HG03045 (cell line): ENCODE measurements around the gene IDH3A.
"Not testable (repeated sequence)": the region's sequence is repeated elsewhere in the genome, so short reads cannot be mapped to it uniquely, and the experiment has no call there.

ENCODE experiments used
- ATAC-seq: cut with Tn5 transposase; IDR thresholded peaks from one replicate; pipeline ENCODE4 v1.9.1; 2021; ENCODE audit warnings: mild to moderate bottlenecking, moderate library complexity; ENCODE audit not compliant: unreplicated experiment

Gene IDH3A

DNA sequence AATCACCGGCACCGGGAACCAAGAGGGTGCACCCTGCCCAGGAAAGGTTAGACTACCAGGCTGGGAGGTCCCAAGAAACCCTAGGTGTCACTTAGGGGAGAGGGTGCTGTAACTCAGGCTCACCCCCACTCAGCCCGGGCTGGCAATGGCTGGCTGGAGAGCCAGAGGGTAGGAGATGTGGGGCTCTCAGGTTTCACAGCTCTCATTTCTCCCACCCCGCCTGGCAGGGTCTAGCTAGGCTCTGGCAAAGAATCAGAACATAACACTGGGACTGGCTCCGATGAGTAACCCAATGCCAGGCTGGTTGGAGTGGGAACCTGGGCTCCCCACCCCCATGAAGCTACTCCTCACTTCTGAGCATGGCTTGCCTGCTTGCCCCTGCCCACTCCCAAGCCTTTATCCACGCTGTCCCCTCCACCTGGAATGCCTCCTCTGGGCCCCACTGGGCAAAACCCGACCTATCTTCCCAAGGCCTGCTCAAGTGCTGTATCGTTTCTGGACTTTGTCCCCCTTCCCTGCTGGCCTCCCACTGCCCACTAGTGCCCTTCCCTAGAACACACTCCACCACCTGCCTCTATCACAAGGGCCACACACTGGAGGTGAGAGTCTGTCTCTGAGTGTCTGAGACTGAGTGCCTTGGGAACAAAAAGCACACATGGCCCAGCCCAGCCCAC lies 19.9 kb upstream of the IDH3A start:
- ATAC-seq, result no peak

DNA sequence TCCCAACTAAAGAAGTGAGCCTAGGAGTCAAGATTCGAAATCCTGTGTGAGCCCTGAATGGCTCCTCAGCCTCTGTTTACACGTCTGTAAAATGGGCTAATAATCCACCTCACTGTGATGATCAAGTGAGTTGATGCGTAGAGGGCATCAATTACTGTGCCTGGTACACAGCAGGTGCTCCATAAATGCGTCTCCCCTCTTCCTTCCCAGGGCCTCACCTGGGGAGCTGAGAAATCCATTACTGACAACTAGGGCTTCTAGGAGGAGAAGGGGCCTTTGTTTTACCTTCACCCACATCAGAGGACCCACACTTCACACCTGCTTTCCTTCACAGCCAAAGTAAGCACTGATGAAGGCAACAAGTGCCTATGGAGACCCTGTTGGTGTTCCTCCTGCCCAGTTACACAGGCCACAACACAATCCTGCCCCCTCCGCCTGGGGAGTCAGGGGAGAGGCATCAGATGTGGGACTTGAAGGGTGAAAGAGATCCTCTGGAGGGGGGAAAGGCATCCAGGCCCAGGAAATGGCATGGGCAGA lies 19.3 kb upstream of the IDH3A start:
- ATAC-seq, result no peak

DNA sequence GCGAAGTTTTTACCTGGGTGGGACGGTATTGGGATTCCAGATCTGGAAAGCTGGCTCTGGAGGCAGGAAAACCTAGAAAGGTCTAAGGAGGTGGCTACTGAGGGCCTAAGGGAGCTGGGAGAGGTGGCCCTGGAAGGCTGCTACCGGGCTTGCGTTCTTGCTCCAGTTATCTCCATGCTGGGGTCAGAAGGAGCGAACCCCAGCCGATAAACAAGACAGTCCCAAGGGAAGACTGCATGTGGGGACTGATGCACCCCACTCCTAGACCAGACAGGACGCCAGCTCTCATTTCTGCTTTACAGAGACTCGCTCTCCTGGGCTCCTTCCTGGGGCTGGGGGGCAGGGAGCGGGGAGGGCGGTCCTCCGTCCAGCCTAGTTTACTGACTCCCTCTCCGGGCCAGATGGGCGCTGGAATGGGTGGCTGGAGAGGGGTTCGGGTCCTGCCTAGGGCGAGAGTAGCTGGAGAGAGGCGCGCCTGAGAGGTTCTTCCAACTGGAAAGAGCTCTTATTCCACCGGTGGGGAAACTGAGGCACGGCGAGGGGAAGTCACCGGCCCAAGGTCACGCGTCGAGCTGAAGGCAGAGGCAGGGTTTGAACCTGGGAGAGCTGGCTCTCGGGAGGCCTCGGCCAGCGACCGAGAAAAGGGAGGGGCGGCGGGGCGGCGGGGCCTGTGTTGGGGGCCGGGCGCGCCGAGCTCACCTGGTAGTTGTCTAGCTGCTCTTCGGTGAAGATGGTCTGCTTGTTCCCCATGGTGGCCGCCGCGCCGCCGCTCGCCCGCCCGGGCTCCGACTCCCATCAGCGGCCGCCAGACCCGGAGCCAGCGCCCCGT lies 18.5 kb upstream of the IDH3A start:
- peak; percentile 26 for ATAC-seq

DNA sequence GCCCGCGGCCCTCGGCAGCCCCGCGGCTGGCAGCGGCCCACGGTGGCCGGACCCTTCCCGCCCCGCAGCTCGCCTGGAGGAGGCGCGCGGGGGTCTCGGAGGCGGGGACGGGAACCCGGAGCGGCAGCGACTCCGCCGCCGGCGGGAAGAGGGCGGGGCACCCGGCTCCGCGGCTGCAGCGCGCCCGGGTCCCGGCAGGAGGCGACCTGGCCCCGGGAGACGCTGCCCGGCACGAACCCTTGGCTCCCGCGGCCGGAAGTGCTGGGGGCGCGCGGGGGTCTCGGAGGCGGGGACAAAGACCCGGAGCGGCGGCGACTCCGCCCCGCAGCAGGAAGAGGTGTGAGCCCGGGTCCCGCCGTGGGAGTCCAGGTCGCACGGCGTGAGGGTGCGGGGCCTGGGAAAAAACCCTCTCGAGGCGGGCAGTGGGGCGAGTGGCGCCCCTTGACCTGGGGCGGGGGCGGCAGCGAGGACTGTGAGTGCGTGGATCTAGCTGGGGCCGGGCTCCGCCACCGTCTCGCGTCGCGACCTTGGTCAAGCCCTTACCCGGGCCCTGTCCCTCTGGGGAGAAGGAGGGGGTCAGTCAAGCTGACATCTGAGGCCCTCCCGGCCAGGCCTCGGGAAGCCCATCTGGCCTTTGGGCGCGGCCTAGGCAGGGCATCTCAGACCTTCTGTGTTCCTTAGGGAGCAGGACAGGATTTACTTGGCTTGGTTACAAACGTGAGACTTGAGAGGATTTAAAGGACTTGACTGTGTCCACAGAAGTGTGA lies 17.7 kb upstream of the IDH3A start, which contains the start of gene CIB2:
Gene CIB2 (minus strand): TSS at position 151 of the 767 bp plus-strand sequence. CDS start 230 bp downstream, outside the sequence.
- peak; percentile 84 for ATAC-seq

DNA sequence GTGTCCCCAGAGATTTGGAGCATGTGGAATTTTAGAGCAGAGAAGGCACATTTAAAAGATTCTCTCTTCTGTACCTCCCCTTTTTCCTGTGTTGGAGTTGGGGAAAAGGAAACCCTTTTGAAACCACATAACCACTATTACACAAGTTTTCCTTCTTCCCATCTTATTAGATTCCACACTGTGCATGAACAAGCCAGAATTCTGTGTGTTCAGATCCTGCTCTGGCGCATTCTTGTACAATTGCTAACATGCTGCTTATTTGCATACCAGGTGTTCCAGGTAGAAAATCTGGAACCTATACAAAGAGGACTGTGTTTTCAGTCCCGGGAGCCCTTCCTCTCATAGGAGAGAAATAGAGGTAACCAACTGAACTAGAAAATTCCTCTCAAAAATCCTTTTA lies 15.4 kb upstream of the IDH3A start:
- no peak for ATAC-seq

DNA sequence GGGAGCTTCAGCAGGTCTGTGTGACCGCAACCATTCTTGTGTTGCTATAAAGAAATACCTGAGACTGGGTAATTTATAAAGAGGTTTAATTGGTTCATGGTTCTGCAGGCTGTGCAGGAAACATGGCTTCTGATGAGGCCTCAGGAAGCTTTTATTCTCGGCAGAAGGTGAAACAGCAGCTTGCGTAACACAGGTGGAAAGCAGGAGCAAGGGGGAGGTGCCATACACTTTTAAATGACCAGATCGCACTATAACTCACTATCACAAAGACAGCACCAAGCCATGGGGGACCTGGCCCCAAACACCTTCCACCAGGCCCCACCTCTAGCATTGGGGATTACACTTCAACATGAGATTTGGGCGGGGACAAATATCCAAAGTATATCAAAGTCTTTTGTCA lies 9.6 kb upstream of the IDH3A start:
- ATAC-seq, result no peak

DNA sequence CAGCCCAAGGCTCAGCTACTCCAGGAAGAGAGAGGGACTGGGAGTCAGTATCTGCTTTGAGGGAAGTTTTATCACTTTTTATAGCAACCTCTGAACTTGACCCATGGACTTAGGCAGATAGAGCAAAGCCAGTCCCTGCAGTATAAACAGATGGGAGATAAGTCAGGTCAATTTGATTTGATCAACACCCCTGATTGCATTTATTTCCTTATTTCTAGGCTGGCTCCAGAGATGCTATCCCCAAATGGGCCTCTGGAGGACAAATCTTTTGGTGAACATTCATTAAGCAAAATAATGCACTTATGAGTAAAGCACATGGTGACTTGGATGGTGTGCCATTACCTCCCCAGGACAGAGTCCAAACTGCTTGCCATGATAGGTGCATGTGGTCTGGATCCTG lies 8.9 kb upstream of the IDH3A start:
- ATAC-seq, result no peak

DNA sequence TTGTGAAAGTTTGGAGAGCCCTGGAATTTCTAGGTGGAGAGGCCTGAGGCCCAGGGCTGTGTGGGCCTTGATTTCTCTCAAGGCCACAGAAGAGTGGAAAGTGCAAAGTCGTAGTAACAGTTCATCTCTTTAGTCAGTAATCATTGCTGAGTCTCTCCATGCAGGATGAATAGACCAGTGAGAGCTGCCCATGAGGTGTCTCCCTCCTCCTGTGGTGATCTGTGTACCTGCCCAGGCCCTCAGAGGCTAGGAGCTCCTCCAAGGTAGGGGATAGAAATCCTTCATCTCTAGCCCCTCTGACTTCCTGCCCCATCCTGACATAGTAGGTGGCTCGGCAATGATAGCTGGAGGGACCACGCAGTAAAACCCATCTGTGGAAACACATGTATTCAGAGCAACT lies 6.8 kb upstream of the IDH3A start:
- ATAC-seq, result no peak

DNA sequence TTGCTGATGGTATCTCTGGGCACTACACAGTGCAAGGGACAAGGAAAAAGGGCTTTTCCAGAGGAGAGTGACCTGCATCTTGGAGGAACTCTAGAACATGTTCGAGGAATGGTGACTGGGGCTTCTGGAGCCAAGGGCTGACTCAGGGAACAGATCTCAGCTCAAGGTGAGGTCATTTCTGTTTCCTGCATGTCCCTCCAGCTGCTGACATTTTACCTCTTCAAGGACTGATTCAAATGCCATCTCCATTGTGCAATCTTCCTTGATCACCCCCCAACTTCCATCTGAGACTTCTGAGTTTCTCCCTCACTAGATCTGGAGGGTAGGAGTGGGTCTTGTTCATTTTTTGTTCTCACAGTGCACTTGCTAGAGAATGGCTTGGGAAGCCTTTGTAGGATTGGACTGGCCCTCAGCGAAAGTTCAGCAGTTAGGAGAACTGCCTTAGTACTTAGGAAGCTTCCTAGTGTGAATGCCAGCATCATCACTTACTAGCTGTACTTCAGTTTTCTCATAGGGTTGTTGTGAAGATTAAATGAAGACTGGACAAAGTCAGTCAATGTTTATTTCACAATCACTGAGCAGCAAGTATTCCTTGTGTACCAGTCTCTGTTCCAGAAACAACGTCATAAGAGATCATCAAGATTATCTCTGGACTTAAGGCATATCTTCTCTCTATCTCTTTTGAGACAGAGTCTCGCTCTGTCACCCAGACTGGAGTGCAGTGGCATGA lies 2.6 kb upstream of the IDH3A start:
- no peak for ATAC-seq

DNA sequence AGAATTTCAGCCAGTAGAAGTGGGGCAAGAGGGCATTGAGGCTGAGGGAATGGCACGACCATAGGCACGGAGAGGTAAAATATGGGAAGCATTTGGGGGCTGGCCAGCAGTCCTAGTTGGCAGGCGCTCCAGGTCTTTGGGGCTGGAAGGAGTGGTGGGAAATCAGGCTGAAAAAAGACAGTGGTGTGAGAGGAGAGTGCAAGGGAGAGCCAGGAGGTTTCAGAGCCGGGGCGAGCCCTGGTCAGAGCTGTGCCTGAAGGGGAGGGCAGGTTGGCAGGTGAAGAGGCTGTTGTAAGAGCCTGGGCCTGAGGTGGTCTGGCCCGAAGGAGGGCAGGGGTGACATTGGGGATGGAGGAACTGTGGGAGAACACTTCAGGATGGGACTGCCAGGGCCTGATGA lies 1.6 kb upstream of the IDH3A start:
- ATAC-seq, result no peak

DNA sequence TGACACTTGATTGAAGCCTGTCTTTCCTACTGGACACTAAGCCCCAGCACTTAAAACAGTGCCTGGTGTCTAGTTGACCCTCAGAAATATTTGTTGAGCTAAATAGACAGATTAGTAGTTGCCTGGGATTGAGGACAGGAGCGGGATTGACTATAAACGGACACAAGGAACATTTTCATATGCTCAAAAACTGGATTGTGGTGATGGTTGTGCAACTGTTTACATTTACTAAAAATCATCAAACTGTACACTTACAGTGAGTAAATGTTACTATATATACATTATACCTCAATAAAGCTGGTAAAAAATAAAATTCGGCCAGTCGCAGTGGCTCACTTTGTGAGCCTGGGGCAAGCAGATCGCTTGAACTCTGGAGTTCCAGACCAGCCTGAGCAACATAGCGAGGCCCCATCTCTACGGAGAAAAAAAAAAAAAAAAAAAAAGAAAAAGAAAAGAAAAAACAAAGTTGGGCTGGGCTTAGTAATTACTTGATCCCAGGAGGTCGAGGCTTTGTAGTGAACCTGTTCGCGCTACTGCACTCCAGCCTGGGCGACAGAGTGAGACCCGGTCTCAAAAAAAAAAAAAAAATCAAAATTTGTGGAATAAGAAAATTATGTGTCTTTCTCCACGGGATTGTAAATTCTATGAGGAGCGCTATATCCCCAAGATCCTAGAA lies 632 bp upstream of the IDH3A start:
- ATAC-seq, result peak; percentile 2

DNA sequence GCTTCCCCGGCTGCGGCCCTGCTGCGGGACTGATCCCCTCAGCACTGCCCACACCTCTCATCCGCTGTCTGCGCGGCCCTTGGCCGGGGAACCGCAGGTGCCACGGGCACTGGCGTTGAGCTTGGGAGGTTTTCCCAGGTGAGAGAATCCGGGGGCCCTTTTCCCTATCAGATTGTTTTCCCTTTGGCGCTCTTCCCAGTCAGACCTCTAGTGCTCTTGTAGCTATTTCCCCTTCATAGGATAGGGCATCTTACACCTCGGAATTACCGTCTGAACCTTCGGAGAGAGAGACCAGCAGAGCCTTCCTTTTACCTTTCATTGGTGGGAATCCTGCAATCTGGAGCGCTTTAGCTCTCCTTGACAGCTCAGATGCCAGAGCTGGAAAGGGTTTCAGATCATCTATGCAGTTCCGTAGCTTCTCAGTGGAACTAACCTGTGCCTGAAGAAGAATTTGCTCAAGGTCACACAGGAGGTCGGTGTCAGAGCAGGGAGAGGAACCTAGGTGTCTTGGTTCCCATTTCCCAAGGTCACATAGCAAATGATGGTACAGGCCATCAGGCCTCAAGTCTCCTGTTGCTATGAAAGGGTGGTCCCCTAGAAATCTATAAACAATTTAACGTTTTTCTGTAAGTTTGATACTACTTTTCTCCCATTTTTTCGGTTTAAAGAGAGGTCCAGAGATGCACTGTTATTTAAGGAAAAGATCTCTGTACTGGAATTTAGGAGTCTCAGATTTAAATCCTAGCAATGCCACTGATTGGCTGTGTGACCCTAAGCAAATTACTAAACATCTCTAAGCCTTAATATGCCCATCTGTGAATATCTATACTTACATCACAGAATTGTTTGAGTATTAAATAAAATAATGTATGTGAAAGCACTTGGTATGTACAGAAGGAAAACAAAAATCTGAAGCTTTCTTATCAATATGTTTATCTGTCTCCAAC lies 916 bp downstream of the IDH3A start:
- no peak for ATAC-seq

DNA sequence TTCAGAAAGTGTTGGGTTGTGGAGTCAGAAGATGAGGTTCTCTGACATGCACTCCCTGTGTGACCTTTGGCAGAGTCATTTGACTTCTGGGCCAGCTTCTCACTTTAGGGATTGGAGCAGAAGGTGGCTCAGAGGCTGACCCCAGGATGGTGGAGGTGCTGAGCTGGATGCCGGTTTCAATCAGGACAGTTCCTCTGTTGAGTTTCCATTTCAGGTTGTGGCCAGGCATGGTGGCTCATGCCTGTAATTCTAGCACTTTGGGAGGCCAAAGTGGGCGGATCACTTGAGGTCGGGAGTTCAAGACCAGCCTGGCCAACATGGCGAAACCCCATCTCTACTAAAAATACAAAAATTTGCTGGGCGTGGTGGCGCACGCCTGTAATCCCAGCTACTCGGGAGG lies 1.9 kb downstream of the IDH3A start:
- not testable (repeated sequence) for ATAC-seq

DNA sequence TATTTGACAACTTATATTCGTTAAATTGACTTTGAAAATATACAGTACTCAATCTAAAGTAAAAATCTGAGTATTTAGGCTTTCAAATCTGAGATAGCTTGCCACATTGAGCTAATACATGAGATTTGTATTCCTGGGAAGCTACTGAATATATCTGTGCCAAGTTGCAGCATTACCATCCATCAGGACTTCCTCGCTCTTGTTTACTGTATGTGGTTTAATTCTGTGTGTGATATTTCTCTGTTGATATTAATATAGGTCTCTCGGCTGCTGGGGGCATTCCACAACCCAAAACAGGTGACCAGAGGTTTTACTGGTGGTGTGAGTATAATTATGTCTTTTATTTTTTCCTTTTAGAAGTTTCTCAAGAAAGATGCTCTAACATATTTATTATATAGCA lies 5.8 kb downstream of the IDH3A start:
- ATAC-seq, result no peak

DNA sequence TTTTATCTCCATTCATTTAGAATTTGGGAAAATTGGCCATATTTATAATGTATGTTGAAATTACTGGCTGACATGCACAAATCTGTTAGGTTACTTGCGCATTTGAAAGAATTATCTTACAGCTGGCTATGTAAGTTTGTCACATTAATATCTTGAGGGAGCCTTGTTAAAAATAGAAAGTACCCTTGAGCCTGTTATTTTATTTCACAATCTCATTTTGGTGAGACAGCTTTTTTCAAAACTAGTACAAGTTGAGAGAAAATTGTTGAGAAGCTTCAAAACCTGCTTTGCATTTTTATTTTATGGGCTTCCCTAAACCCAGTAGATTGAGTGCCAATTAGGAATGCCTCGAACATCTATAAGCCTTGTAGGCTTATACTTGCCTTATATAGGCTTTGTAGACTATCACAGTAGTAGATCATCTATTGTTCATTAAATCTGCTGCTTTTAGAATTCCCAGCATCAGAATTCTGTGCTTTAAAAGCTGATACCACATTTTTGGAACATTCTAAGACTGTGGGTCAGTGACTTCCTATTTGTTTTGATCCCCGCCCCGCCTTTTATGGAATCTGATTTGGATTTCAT lies 6.3 kb downstream of the IDH3A start:
- no peak for ATAC-seq

DNA sequence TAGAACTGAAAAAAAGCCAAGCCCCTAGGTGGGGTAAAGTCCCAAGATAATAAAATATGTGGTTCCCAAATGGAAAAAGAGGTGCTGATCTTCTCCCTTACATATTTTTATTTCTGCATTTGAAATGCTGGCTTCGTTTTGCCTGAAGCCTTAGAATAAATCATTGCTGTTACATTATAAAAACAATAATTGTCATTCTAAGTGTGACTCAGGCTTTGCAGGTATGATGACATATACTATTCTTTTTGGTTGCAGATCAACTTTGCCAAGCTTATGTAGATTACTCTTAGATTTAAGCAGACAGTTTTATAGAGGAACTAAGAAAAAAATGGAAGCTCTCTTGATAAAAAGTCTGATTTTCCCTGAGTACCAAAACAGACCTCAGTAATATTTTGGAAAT lies 7.5 kb downstream of the IDH3A start:
- ATAC-seq, result no peak

DNA sequence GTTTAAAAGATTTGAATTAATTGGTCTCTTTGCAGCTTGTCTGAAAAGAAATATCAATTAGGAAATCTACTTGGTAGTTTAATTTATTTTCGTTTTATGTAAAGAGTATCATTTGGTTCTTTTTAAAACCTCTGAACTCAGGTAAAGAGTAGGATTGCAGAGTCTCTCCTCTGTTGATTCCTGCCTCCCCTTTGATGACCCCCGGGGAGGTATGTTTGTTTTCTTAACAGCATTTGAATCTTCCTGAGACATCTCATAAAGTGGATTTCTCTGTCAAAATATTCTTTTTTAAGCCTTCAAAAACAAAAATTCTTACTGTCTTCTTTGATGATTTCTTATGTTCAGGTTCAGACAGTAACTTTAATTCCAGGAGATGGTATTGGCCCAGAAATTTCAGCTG lies 8.0 kb downstream of the IDH3A start:
- no peak for ATAC-seq

DNA sequence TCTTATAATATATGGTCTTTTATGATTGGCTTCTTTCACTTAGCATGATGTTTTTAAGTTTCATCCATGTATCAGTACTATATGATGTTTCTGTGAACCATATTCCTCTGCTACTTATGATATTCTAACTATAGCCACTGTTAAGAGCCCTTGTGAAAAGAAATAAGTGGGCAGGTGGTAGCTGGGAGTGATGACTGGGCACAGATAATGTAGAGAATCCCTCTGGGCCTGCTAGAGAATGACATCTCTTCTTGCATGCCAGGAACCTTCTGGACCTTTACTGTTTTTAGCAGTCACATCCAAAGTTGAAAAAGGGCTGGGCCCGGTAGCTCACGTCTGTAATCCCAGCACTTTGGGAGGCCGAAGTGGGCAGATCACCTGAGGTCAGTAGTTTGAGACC lies 10.2 kb downstream of the IDH3A start:
- no peak for ATAC-seq

DNA sequence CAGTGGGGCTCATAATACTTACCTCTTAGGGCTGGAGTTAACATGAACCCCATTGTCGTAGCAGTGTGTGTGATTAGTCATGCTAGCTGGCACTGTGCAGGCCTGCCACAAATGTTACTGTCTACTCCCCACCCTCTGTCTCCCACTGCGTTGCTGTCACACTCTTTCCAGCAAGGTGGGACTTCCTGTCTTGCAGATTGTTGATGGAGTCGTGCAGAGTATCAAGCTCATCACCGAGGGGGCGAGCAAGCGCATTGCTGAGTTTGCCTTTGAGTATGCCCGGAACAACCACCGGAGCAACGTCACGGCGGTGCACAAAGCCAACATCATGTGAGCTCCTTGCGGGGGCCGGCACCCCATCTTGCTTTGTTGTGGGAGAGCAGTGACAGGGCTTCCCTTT lies 12.9 kb downstream of the IDH3A start:
- ATAC-seq, result no peak
